Activated naive CD4-positive, alpha-beta T cell treated with anti-CD3 and anti-CD28 coated beads for 36 hours (primary cell): ENCODE results near the gene TIMP4. TPM values are rescaled to one million over a fixed set of nuclear protein-coding genes. Genes with fewer than 3 reads are reported as not detected.

Experiments
- CTCF ChIA-PET: fragments of 350-600 bp; sonication (Branson Sonifier 250); formaldehyde crosslinking; loops from one replicate; lab custom pipeline; 2021; ENCODE audit warnings: antibody characterized with exemption; lab: Charles Lee
- DNase-seq: peaks from one replicate; pipeline ENCODE4 v3.0.0-alpha.2; 2020
- H3K27ac Mint-ChIP-seq: one replicate; pipeline ENCODE4 v1.8.0; 2021; ENCODE audit warnings: mild to moderate bottlenecking, mixed read lengths
- H3K27me3 Mint-ChIP-seq: one replicate; pipeline ENCODE4 v1.8.0; 2021; ENCODE audit warnings: low read depth, mixed read lengths
- H3K36me3 Mint-ChIP-seq: one replicate; pipeline ENCODE4 v1.8.0; 2021; ENCODE audit warnings: low read depth, mixed read lengths
- H3K4me1 Mint-ChIP-seq: one replicate; pipeline ENCODE4 v1.8.0; 2021; ENCODE audit warnings: low read depth, mixed read lengths
- H3K4me3 Mint-ChIP-seq: one replicate; pipeline ENCODE4 v1.8.0; 2021; ENCODE audit warnings: mild to moderate bottlenecking, moderate library complexity, mixed read lengths
- H3K9me3 Mint-ChIP-seq: one replicate; pipeline ENCODE4 v1.8.0; 2021; ENCODE audit warnings: mixed read lengths
- intact Hi-C: fragments of 100-400 bp; cut with micrococcal nuclease; formaldehyde crosslinking; loops from one replicate; pipeline ENCODE4 v1.15.1; 2023
- total RNA-seq, 2 experiments: library from RNA; stranded (reverse); gene quantifications; one replicate each; pipeline ENCODE4 v1.2.3, GENCODE V29; 2021

The TIMP4 gene
- total RNA-seq, 2 experiments from 2014 or later: 0.12 TPM; not detected in 1

DNA sequence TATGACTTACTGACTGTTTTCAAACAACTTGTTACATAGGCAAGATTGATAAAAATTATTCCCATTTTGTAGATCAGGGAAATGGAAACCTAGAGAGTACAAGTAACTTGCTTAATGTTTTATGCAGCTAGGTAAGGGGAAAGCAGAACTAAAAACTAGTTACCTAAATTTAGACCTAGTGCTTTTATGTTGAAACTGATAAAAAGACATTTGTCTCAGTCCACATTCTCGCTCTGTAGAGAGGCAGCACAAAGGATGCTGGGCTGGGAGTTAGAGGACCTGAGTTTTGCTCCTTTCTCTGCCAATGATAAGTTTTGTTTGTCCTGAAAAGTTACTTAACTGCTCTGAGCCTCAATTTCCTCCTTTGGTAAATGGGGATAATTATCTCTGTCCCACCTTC is 17.4 kb downstream of the TIMP4 start:
- no peak for DNase-seq
- CTCF ChIA-PET: interaction anchor here (1.2 kb wide), 2 partner anchors 337 to 339 kb away, joined by 3 to 4 read pairs; no protein-coding TSS in a partner anchor
- H3K4me1 Mint-ChIP-seq: no peaks in the 10 kb centered on the region
- H3K4me3 Mint-ChIP-seq: no peak overlapping the region
- H3K36me3 Mint-ChIP-seq: no peaks in the 10 kb centered on the region
- no peaks in the 10 kb centered on the region for H3K9me3 Mint-ChIP-seq
- peaks cover 2% of the 10 kb centered on the region for H3K27me3 Mint-ChIP-seq
- no peak overlapping the region for H3K27ac Mint-ChIP-seq
- intact Hi-C loops: no loop called here

- CTCF ChIA-PET: interaction anchor here (0.6 to 9.0 kb wide), 5 partner anchors 38 to 345 kb away, joined by 3 to 129 read pairs (median 33); partner anchors contain the start of gene TSEN2
- Mint-ChIP-seq H3K4me1 (no peaks in the 10 kb centered on the region), H3K27ac (no peak overlapping the region)
Observed at GRCh38 chr3:12139111-12139511, 19.6 kb downstream of the TIMP4 start.

DNA sequence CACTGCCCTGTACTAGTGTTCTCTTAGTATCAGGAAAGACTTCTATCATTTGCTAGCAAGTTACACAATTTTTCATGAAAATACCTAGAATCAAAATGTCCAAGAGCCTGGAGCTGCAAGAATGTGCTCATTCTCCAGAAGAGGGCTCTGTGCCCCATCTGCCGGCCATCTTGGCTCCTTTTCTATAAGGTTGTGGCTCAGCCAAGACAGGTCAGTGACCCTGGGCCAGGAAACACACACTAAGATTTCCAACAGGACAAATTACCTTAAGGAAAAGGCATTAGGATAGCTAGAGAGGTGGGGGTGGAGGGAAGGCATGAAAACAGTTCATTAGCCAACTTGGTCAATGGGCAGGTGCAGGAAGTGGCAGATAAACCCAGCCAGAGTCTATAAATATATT is 20.7 kb downstream of the TIMP4 start:
- H3K27ac Mint-ChIP-seq: no peak overlapping the region
- no peaks in the 10 kb centered on the region for H3K36me3 Mint-ChIP-seq
- H3K4me3 Mint-ChIP-seq: no peak overlapping the region
- no peaks in the 10 kb centered on the region for H3K9me3 Mint-ChIP-seq
- peak; percentile 63 for DNase-seq
- H3K27me3 Mint-ChIP-seq: peaks cover 4% of the 10 kb centered on the region
- intact Hi-C loops: loop anchor here (5.0 to 10.0 kb wide), 2 partner anchors 147 to 754 kb away; partner anchors contain the start of gene PPARG
- H3K4me1 Mint-ChIP-seq: no peaks in the 10 kb centered on the region
- CTCF ChIA-PET: interaction anchor here (0.6 to 9.0 kb wide), 8 partner anchors 13 to 704 kb away, joined by 3 to 129 read pairs (median 4); partner anchors contain the start of genes RPL32 and TSEN2

More at GRCh38 chr3:12139111-12139511, 19.6 kb downstream of the TIMP4 start:
- DNase-seq: peak; percentile 51
- Mint-ChIP-seq H3K27me3 (peaks cover 4% of the 10 kb centered on the region), H3K4me3 (no peak overlapping the region), H3K36me3 (no peaks in the 10 kb centered on the region), H3K9me3 (no peaks in the 10 kb centered on the region)
- intact Hi-C loops: loop anchor here (1.0 to 10.0 kb wide), 3 partner anchors 146 to 753 kb away; partner anchors contain the start of gene PPARG

DNA sequence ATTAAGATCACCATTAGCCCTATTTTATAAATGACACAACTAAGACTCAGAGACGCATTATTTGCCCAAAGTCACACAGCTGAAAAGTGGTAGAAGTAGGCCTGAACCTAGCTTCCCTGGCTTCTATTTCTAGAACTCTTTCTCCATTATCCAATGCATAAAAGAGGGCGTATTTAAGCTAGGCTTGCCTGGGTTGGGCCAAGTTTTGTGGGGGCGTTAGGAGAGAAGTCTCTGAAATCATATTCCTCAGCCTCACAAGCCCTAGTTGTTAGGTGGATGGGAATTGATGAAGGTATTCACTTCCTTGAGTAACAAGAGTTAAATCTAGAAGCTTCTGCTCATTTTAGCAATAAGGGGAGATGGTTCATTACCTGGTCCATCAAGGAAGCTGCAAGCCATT is 22.3 kb downstream of the TIMP4 start:
- intact Hi-C loops: loop anchor here (5.0 to 10.0 kb wide), 2 partner anchors 148 to 756 kb away; partner anchors contain the start of gene PPARG
- CTCF ChIA-PET: interaction anchor here (0.6 to 9.0 kb wide), 7 partner anchors 8 to 348 kb away, joined by 3 to 129 read pairs (median 13); partner anchors contain the start of gene TSEN2
- peaks cover 7% of the 10 kb centered on the region for H3K27me3 Mint-ChIP-seq
- no peaks in the 10 kb centered on the region for H3K9me3 Mint-ChIP-seq
- H3K4me3 Mint-ChIP-seq: no peak overlapping the region
- no peaks in the 10 kb centered on the region for H3K36me3 Mint-ChIP-seq
- no peak for DNase-seq
- no peaks in the 10 kb centered on the region for H3K4me1 Mint-ChIP-seq
- H3K27ac Mint-ChIP-seq: no peak overlapping the region

GRCh38 chr3:12135029-12135657 is 23.6 kb downstream of the TIMP4 start:
- CTCF ChIA-PET: interaction anchor here (0.6 to 9.0 kb wide), 24 partner anchors 9 to 761 kb away, joined by 3 to 129 read pairs (median 3); partner anchors contain the start of gene TSEN2
- DNase-seq: peak; percentile 80
- no peaks in the 10 kb centered on the region for H3K4me1 Mint-ChIP-seq
- H3K36me3 Mint-ChIP-seq: no peaks in the 10 kb centered on the region
- H3K9me3 Mint-ChIP-seq: no peaks in the 10 kb centered on the region
- intact Hi-C loops: loop anchor here (1.0 to 10.0 kb wide), 6 partner anchors 41 to 757 kb away; partner anchors contain the start of gene PPARG
- H3K4me3 Mint-ChIP-seq: no peak overlapping the region
- peaks cover 11% of the 10 kb centered on the region for H3K27me3 Mint-ChIP-seq
- H3K27ac Mint-ChIP-seq: no peak overlapping the region

DNA sequence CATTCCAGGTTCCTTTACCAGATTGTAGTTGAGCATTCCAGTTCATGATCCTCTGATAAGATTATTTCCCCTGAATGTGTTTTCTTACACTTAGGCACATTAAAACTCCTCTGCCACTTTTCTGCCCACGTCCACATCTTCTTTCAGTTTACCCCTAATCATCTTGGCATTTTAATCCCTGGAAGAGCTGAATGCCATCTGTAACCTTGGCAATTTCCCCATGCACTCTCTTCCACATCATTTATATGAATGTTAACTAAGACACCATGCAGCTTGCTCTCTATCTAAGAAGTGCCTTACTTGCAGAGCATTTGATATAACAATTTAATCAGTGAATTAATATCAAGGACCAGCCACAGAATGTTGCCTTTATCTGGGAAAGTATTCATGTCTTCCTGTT is 25.8 kb downstream of the TIMP4 start:
- H3K4me1 Mint-ChIP-seq: no peaks in the 10 kb centered on the region
- CTCF ChIA-PET: interaction anchor here (0.7 to 9.0 kb wide), 4 partner anchors 10 to 345 kb away, joined by 3 to 129 read pairs (median 6); no protein-coding TSS in a partner anchor
- DNase-seq: no peak
- H3K27ac Mint-ChIP-seq: no peak overlapping the region
- no peaks in the 10 kb centered on the region for H3K36me3 Mint-ChIP-seq
- peaks cover 17% of the 10 kb centered on the region for H3K27me3 Mint-ChIP-seq
- intact Hi-C loops: loop anchor here (10.0 kb wide), 1 partner anchor 152 kb away; the partner anchor contains the start of gene PPARG
- no peak overlapping the region for H3K4me3 Mint-ChIP-seq
- H3K9me3 Mint-ChIP-seq: no peaks in the 10 kb centered on the region

- H3K4me1 Mint-ChIP-seq: no peaks in the 10 kb centered on the region
- peaks cover 19% of the 10 kb centered on the region for H3K27me3 Mint-ChIP-seq
- no peak overlapping the region for H3K4me3 Mint-ChIP-seq
- H3K36me3 Mint-ChIP-seq: no peaks in the 10 kb centered on the region
- no peaks in the 10 kb centered on the region for H3K9me3 Mint-ChIP-seq
- CTCF ChIA-PET: interaction anchor here (0.6 to 1.9 kb wide), 6 partner anchors 11 to 351 kb away, joined by 3 to 7 read pairs (median 4); no protein-coding TSS in a partner anchor
- H3K27ac Mint-ChIP-seq: no peak overlapping the region
- intact Hi-C loops: loop anchor here (10.0 kb wide), 1 partner anchor 153 kb away; the partner anchor contains the start of gene PPARG
- no peak for DNase-seq
Observed at GRCh38 chr3:12131351-12132090, 27.2 kb downstream of the TIMP4 start.

DNA sequence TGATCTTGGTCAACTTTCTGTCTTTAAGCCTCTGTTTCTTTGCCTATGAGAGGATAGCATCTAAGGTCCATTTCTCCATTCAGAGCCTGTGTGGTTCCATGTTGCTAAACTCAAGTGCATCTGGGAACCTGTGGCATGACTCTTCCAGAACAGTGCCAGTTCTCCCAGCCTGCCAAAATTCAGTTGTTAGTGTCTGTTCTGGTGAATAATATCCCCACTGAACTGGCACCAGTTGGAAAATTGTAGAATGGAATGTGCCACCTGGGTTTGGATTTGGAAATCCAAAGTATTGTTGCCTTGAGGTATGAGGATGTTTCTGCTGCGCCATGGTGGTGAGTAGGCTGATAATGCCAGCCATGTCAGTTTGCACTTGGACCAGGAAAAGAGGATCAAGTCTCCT is 31.3 kb downstream of the TIMP4 start:
- Mint-ChIP-seq H3K27ac (no peak overlapping the region), H3K9me3 (no peaks in the 10 kb centered on the region), H3K4me1 (no peaks in the 10 kb centered on the region), H3K36me3 (no peaks in the 10 kb centered on the region), H3K27me3 (peaks cover 16% of the 10 kb centered on the region), H3K4me3 (no peak overlapping the region)
- intact Hi-C loops: no loop called here
- no peak for DNase-seq
- CTCF ChIA-PET: interaction anchor here (0.6 kb wide), 1 partner anchor 854 kb away, joined by 3 read pairs; no protein-coding TSS in a partner anchor

DNA sequence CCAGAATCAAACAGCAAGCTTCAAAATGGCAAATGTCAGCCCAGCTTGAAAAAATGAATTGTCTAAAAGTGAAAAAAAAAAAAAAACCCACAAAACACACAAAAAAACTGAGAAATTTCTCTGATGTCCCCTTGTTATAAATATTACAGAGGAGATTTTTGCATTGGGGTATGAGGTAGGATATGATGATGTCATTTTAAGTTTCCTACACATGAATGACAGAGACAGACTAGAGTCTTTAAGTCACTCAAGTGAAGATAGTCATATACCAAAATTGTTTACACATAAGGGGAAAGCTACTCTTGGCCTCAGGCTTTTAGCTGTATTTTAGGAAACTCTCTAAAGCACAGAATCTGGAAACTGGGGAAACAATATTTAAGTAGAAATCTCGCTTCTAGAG is 32.9 kb downstream of the TIMP4 start:
- Mint-ChIP-seq H3K27ac (no peak overlapping the region), H3K4me3 (no peak overlapping the region)
- CTCF ChIA-PET: interaction anchor here (2.1 kb wide), 1 partner anchor 9 kb away, joined by 7 read pairs; no protein-coding TSS in a partner anchor

DNA sequence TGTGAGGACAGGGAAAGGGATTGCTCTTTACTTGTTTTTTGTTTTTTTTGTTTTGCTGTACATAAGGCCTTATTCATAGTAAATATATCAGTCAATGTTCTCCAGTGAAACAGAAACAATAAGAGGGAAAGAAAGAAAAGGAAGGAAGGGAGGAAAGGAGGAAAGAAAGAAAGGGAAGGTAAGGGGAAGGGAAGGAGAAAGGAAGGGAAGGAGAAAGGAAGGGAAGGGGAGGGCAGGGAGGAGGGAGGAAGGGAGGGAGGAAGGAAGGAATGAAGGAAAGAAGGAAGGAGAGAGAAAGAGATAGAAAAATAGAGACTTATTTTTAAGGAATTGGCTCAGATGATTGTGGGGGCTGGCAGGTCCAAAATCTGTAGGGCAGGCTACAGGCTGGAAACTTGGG is 37.2 kb downstream of the TIMP4 start:
- no peak for DNase-seq
- Mint-ChIP-seq H3K4me1 (peaks cover 2% of the 10 kb centered on the region), H3K36me3 (no peaks in the 10 kb centered on the region), H3K27ac (no peak overlapping the region), H3K4me3 (no peak overlapping the region), H3K27me3 (peaks cover 18% of the 10 kb centered on the region), H3K9me3 (no peaks in the 10 kb centered on the region)
- CTCF ChIA-PET: no interaction called here
- intact Hi-C loops: no loop called here

More for the DNA sequence above, 32.9 kb downstream of the TIMP4 start:
- Mint-ChIP-seq H3K4me1 (peaks cover under 1% of the 10 kb centered on the region), H3K9me3 (no peaks in the 10 kb centered on the region), H3K36me3 (no peaks in the 10 kb centered on the region), H3K27me3 (peaks cover 17% of the 10 kb centered on the region)
- no peak for DNase-seq
- intact Hi-C loops: no loop called here

GRCh38 chr3:12120374-12121140 is 38.2 kb downstream of the TIMP4 start:
- H3K27me3 Mint-ChIP-seq: peaks cover 22% of the 10 kb centered on the region
- CTCF ChIA-PET: no interaction called here
- H3K4me1 Mint-ChIP-seq: peaks cover 2% of the 10 kb centered on the region
- H3K27ac Mint-ChIP-seq: no peak overlapping the region
- DNase-seq: no peak
- no peak overlapping the region for H3K4me3 Mint-ChIP-seq
- intact Hi-C loops: no loop called here
- no peaks in the 10 kb centered on the region for H3K36me3 Mint-ChIP-seq
- H3K9me3 Mint-ChIP-seq: no peaks in the 10 kb centered on the region
